Measurements from ENCODE around the gene FOXRED1.

FOXRED1 gene

DNA sequence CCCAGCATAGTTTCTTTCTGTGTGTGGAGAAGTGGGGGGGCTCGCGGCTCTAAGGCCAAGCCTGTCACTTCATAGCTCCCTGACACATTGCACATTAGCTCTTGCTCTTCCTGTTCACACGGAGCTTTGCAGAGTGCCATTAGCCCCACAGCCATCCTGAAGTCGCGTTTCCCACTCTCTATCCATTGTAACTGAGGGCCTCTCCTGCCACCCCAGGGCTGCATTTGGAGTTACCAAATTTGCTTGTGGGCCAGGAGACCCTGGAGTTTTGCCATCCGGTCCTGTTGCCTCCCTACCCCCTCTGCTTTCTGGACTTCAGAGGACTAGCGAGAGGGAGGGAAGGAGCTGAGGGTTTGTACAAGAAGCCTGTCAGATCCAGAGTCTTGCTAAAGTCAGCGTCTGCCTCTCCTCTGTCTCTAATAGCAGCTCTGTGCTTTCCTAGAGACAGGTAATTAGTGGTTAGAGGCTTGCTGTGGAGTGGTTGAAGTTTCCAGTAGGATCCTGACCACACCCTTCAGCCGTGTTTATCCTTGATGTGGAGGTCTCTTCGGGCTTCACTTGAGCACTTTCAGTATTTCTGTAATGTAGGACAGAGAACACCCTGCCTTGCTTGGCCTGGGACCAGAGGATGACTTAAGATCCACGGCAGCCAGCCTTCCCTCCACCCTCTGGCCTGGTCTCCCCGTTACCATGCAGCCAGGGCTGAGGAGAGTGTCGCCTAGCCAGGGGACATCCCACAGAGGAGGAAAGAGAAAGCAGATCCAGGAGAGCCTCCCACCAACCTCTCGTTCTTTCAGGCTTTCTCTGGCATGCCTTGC, 49.0 kb downstream of the FOXRED1 start:
- TF ChIP-seq FOXP2 (optimal IDR thresholded peaks at IDR 0.05; ENCODE audit: borderline replicate concordance, extremely low read depth, extremely low read length, insufficient read depth) (no peak), TAF1 (IDR thresholded peaks at IDR 0.05; ENCODE audit: borderline replicate concordance, insufficient read depth, low read length) (no peak; the same call in 1 of the 2 replicates), SIN3A (IDR thresholded peaks at IDR 0.05; ENCODE audit: borderline replicate concordance, insufficient read depth, low read length) (no peak), POLR2AphosphoS5 (IDR thresholded peaks at IDR 0.05; ENCODE audit: low read depth, low read length) (no peak)
- TF ChIP-seq, protein P1, sequence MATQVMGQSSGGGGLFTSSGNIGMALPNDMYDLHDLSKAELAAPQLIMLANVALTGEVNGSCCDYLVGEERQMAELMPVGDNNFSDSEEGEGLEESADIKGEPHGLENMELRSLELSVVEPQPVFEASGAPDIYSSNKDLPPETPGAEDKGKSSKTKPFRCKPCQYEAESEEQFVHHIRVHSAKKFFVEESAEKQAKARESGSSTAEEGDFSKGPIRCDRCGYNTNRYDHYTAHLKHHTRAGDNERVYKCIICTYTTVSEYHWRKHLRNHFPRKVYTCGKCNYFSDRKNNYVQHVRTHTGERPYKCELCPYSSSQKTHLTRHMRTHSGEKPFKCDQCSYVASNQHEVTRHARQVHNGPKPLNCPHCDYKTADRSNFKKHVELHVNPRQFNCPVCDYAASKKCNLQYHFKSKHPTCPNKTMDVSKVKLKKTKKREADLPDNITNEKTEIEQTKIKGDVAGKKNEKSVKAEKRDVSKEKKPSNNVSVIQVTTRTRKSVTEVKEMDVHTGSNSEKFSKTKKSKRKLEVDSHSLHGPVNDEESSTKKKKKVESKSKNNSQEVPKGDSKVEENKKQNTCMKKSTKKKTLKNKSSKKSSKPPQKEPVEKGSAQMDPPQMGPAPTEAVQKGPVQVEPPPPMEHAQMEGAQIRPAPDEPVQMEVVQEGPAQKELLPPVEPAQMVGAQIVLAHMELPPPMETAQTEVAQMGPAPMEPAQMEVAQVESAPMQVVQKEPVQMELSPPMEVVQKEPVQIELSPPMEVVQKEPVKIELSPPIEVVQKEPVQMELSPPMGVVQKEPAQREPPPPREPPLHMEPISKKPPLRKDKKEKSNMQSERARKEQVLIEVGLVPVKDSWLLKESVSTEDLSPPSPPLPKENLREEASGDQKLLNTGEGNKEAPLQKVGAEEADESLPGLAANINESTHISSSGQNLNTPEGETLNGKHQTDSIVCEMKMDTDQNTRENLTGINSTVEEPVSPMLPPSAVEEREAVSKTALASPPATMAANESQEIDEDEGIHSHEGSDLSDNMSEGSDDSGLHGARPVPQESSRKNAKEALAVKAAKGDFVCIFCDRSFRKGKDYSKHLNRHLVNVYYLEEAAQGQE (IDR thresholded peaks at IDR 0.05; ENCODE audit: insufficient read depth in 1 of 2, low read depth in 2 of 2, low read length in 2 of 2) = no peak

- TF ChIP-seq, protein P1 (IDR thresholded peaks at IDR 0.05; ENCODE audit: insufficient read depth in 1 of 2, low read depth in 2 of 2, low read length in 2 of 2) = 0 out of 4 replicates have a peak, but pooled peaks of 1 of the 2 experiments have one; percentile 31
- no peak for TF ChIP-seq TAF1 (IDR thresholded peaks at IDR 0.05; ENCODE audit: borderline replicate concordance, insufficient read depth, low read length)
Observed at GRCh38 chr11:126318574-126319373, 49.8 kb downstream of the FOXRED1 start.

DNA sequence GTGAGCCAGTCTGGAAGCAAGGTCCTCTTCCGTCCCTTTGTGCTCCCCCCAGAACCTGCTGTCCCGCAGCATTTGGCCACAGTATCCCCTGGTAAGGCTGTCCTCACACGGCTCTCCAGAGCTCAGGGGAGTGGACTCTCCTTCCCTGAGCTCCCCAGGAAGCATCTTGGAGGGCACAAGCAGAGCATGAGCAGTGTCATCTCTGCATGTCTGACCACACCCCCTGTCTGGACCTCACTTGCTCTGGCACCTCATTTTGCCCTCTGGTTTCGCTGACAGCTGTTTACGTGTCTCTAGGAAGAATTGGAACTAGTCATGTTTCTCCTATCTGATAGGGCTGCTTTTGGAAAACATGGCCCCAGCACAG, 50.4 kb downstream of the FOXRED1 start:
- TF ChIP-seq FOXP2 (optimal IDR thresholded peaks at IDR 0.05; ENCODE audit: borderline replicate concordance, extremely low read depth, extremely low read length, insufficient read depth) = no peak
- TF ChIP-seq TAF1 (IDR thresholded peaks at IDR 0.05; ENCODE audit: borderline replicate concordance, insufficient read depth, low read length) = no peak
- no peak for TF ChIP-seq SIN3A (IDR thresholded peaks at IDR 0.05; ENCODE audit: borderline replicate concordance, insufficient read depth, low read length)
- TF ChIP-seq POLR2AphosphoS5 (IDR thresholded peaks at IDR 0.05; ENCODE audit: low read depth, low read length) = no peak
- TF ChIP-seq, protein P1 (IDR thresholded peaks at IDR 0.05; ENCODE audit: insufficient read depth in 1 of 2, low read depth in 2 of 2, low read length in 2 of 2) = no peak

GRCh38 chr11:126322996-126323395, 54.0 kb downstream of the FOXRED1 start:
- TF ChIP-seq, protein P1 (IDR thresholded peaks at IDR 0.05; ENCODE audit: insufficient read depth in 1 of 2, low read depth in 2 of 2, low read length in 2 of 2) = no peak
- TF ChIP-seq POLR2AphosphoS5 (IDR thresholded peaks at IDR 0.05; ENCODE audit: low read depth, low read length) = no peak
- TF ChIP-seq TAF1 (IDR thresholded peaks at IDR 0.05; ENCODE audit: borderline replicate concordance, insufficient read depth, low read length) = no peak
- TF ChIP-seq FOXP2 (optimal IDR thresholded peaks at IDR 0.05; ENCODE audit: borderline replicate concordance, extremely low read depth, extremely low read length, insufficient read depth) = no peak
- no peak for TF ChIP-seq SIN3A (IDR thresholded peaks at IDR 0.05; ENCODE audit: borderline replicate concordance, insufficient read depth, low read length)
